GM12878 (cell line): ENCODE data around the gene CUL4A. TPM values are rescaled to one million over a fixed set of nuclear protein-coding genes. Genes with fewer than 3 reads are reported as not detected.

Experiments used
- BACH1 ChIP-seq: fragments of 450-650 bp; IDR thresholded peaks from 2 replicates; pipeline ENCODE4 v1.6.1; 2017; ENCODE audit warnings: mild to moderate bottlenecking, borderline replicate concordance
- CUX1 ChIP-seq: IDR thresholded peaks from 2 replicates; pipeline ENCODE4 v1.6.1; 2012; ENCODE audit warnings: improper control_type of control experiment, low read depth, low read length; ENCODE audit not compliant: insufficient replicate concordance
- E2F8 ChIP-seq: fragments of 450-650 bp; IDR thresholded peaks from 2 replicates; pipeline ENCODE4 v1.6.1; 2018; ENCODE audit warnings: mild to moderate bottlenecking, low read depth, moderate library complexity; ENCODE audit not compliant: partially characterized antibody
- FOS ChIP-seq: IDR thresholded peaks from 3 replicates; pipeline ENCODE4 v1.6.1; 2011; ENCODE audit warnings: borderline replicate concordance; ENCODE audit not compliant: insufficient read length; ENCODE audit errors: extremely low read depth
- JUND ChIP-seq: IDR thresholded peaks from 2 replicates; pipeline ENCODE4 v1.6.1; 2012; ENCODE audit warnings: low read depth, mild to moderate bottlenecking, low read length, improper control_type of control experiment, moderate library complexity
- NFXL1 ChIP-seq: fragments of 450-650 bp; IDR thresholded peaks from 2 replicates; pipeline ENCODE4 v1.6.1; 2017; ENCODE audit warnings: antibody characterized with exemption, mild to moderate bottlenecking, borderline replicate concordance
- REST ChIP-seq: IDR thresholded peaks from 2 replicates; pipeline ENCODE4 v1.6.1; 2012; ENCODE audit warnings: mild to moderate bottlenecking, low read depth, low read length
- SP1 ChIP-seq: IDR thresholded peaks from one replicate; pipeline ENCODE4 v1.6.1; 2011; ENCODE audit warnings: low read depth, low read length
- STAT1 ChIP-seq: fragments of 450-650 bp; conservative IDR thresholded peaks from 2 replicates; pipeline ENCODE4 v1.6.1; 2014; ENCODE audit warnings: antibody characterized with exemption, mild to moderate bottlenecking
- ZNF384 ChIP-seq: IDR thresholded peaks from 2 replicates; pipeline ENCODE4 v1.6.1; 2012; ENCODE audit warnings: low read depth, mild to moderate bottlenecking, low read length, improper control_type of control experiment, borderline replicate concordance
- ZNF687 ChIP-seq: fragments of 450-650 bp; IDR thresholded peaks from 2 replicates; pipeline ENCODE4 v1.6.1; 2017; ENCODE audit warnings: mild to moderate bottlenecking, moderate library complexity
- polyA plus RNA-seq, 11 experiments: library from polyadenylated mRNA; depleted of rRNA in 4 of 11; unstranded in 6 of 11; stranded (reverse) in 5 of 11; fragments of >200 nt; fragmentation: Nextera tagmentation in 4 of 11; fragmentation: Illumina TruSeq in 1 of 11; extraction: Ambion mirVana in 4 of 11; extraction: Trizol in 1 of 11; gene quantifications; 1 replicate in 1 of 11; 2 replicates in 10 of 11; pipeline versions ENCODE4 v1.2.1 to v1.2.3, GENCODE V29; 2011 to 2016; ENCODE audit warnings: inconsistent platforms in 2 of 11, missing spikeins in 2 of 11, low read depth in 1 of 11
- total RNA-seq, 4 experiments: library from RNA; depleted of rRNA in 3 of 4; stranded (reverse); fragments of >200 nt in 3 of 4; fragmentation: Illumina TruSeq in 1 of 4; extraction: Trizol in 1 of 4; gene quantifications; 2 replicates each; pipeline versions ENCODE4 v1.2.1 to v1.2.3, GENCODE V29; 2013 to 2021

CUL4A gene
- total and polyA plus RNA-seq, 10 of the 15 experiments (the other 5 are each of a cell fraction or from before 2014, with no cell fraction given): 19.7 to 74.3 (median 55.6) TPM

GRCh38 chr13:113208421-113209335 lies 735 bp upstream of the CUL4A start, which contains the start of gene PCID2 (continued):
- TF ChIP-seq E2F8: peak; percentile 73
- TF ChIP-seq NFXL1: no peak
- no peak for TF ChIP-seq JUND
- peak; percentile 94; the same call in 1 of the 2 replicates for TF ChIP-seq STAT1
- TF ChIP-seq CUX1: no peak
- peak; percentile 55; the same call in 1 of the 2 replicates for TF ChIP-seq ZNF687
- TF ChIP-seq REST: peak; percentile 29; the same call in 1 of the 2 replicates
- peak; percentile 83 for TF ChIP-seq SP1
- peak; percentile 9; the same call in 1 of the 2 replicates for TF ChIP-seq BACH1
- TF ChIP-seq ZNF384: no peak
- no peak for TF ChIP-seq FOS
